NCI-H510A treated with DMSO at 0.1 percent for 48 hours (cell line): ENCODE results near the gene LYG1.
"Not testable (repeated sequence)": the region's sequence is repeated elsewhere in the genome, so short reads cannot be mapped to it uniquely, and the experiment has no call there.

ENCODE experiments used
- DNase-seq: peaks from one replicate; lab custom pipeline; 2025; lab: John Stamatoyannopoulos, UW

LYG1 gene

GRCh38 chr2:99301097-99301496, at the start of gene LYG1:
Gene LYG1 (minus strand): TSS chr2:99301197. CDS start chr2:99295670, 5,527 bp downstream.
- not testable (repeated sequence) for DNase-seq

GRCh38 chr2:99350194-99350593, 49.2 kb upstream of the LYG1 start:
- no peak for DNase-seq

DNA sequence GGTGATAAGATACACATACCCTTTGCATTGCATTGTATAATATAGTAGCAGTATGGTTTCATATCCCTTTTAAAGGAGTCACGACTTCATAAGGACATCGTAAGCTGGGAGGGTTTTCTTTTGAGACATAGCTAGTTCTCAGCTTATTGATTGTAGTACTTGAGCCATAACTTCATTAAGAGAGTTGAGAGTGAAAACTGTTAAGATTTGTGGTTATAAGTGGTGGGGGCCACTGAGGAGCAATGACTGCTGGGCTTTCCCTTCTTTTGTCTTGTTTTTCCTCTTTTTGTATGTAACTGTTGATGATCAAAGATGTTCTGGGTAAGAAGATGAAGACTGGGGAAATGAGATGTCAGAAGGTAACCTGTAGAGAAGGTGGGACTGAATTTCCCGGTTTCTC, 47.2 kb upstream of the LYG1 start:
- DNase-seq = no peak

DNA sequence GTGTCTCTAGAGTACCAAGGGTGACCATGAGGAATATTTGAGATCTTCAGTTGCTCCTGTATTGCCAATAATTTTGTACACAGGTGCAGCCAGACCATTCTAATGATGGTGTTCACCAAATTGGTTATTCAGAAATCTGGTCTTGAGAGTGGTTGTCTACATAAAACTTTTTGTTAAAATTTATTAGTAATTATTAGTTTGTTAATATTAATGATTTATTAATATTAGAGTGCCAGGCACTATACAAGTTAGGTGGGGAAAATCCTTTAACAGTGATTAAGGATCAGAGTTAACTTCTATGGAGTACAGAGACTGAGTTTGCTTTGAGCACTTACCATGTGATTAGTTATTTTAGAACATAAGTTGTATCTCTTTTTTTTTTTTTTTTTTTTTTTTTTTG, 45.2 kb upstream of the LYG1 start:
- DNase-seq = no peak

GRCh38 chr2:99345446-99345845, 44.4 kb upstream of the LYG1 start:
- DNase-seq = not testable (repeated sequence)

DNA sequence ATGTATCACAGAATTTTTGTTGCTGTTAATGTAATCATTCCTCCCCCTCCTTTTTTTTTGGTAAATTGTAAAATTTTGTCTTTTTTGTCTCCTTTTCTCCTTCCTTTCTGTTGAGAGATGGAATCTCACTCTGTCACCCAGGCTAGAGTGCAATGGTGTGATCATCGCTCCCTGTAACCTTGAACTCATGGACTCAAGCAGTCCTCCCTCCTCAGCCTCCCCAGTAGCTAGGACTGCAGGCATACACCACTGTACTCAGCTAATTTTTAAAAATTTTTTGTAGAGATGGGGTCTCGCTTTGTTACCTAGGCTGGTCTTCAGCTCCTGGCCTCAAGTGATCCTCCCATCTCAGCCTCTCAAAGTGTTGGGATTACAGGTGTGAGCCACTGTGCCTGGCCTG, 41.5 kb upstream of the LYG1 start:
- no peak for DNase-seq

GRCh38 chr2:99340669-99341236, 39.8 kb upstream of the LYG1 start:
- DNase-seq = no peak

DNA sequence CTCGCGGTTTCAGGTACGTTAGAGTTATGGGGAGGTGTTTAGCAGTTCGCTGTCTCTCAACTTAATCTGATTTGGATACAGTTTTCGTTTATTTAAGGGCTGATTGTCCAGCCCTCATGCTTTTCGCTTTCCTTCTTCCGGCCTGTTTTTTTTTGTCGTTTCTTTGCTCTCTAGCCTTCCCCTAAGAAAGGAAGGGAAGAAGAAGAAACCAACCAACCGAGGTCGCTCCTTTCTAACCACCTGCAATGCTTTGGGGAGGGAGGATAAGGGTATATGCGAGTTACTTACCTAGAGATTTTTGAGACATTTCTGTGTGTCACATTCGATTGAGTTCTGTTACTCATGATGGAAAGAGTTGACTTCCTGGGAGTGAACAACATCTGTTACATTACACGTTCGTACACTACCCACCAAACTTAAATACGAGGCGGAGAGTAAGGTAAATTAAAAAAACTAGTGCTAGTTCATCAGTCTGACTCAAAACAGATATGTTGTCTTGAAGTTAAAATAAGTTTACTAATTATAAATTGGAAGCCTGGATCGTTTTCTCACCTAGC, 37.1 kb upstream of the LYG1 start:
- DNase-seq = peak; percentile 42

GRCh38 chr2:99337113-99338028, 36.4 kb upstream of the LYG1 start, which contains the start of gene EIF5B:
Gene EIF5B (plus strand): TSS chr2:99337389. CDS start chr2:99337555, 166 bp downstream.
- peak; percentile 84 for DNase-seq

DNA sequence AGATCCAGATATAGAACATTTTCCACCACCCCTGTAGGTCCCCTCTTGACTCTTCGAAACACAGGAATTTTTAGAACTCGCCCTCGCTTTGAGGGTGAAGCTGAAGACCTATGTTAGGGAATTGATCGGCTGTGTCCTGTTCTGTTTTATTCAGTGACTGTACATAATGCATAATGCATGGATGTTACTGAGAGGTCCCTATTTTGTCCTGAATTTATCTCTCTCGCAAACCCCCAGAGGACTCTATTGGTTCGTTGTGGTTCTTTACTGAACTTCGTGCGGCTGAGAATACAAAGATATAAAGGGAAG, 35.8 kb upstream of the LYG1 start:
- peak; percentile 84 for DNase-seq

DNA sequence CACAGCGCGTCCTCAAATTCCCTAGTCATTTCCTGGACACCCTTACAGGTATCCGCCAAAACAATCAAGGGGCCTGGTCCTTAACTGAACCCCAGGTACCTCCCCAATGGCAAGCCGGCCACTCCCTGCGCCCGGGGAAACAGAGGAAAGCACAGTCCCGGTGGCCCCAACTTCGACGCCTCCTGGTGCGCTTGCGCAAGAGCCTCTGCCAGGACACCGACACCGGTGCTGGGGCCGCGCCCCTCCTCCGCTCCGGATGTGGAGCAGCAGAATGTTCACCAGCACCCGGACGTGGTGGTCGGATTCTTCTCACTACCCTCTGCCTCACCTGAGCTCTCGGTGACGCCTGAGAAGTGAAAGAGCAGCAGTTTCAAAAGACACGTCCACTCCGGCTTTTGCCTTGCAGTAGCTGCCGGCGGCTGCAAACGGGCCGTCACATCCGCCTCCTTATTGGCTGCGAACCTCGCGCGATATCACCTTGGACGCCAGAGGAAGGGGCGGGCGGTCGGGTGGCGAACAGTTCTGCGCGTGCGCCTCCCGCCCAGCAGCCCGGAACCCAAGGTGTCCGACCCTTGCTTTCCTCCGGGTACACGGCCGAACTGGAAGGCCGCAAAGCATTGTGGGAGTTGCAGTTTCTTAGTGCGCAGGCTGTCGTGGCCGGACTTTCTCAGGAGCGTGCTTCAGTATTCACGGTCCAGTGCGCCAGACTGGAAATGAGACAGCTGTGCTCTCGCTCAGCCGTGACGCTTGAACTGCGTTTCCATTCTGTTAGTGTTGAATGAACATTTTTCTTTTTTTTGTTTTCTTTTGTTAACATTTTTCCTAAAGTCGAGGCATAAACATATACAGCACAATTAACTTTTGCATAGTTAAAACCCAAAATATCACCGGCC, 35.2 kb upstream of the LYG1 start, which contains the start of gene TXNDC9:
Gene TXNDC9 (minus strand): TSS at position 423 of the 893 bp plus-strand sequence. CDS start 3,123 bp downstream, outside the sequence.
- DNase-seq = peak; percentile 98

GRCh38 chr2:99325384-99325783, 24.4 kb upstream of the LYG1 start:
- DNase-seq = no peak

GRCh38 chr2:99317873-99318200, 16.8 kb upstream of the LYG1 start:
- DNase-seq = not testable (repeated sequence)

- DNase-seq = no peak
These were observed 16.3 kb upstream of the LYG1 start for GRCh38 chr2:99317161-99317872.

- no peak for DNase-seq
These were observed 1.4 kb downstream of the LYG1 start for GRCh38 chr2:99299580-99299979.

DNA sequence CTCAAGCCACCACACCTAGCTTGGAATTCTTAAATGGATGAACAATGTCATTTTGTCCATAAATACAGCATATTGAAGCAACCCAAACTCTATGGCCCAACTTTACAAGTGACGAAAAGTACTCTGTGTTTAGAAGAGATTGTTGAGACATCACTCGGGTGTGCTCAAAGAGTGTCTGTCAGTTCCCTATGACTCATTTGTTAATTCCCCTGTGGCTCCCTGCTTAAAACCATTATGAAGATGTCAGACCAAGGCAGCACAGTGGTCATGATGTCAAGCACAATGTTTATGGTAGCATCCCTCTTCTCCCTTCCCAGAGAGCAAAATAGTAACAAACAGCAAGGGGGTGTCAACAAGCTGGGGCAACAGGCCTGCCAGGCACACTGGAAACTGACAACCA, 3.0 kb downstream of the LYG1 start:
- DNase-seq = no peak

DNA sequence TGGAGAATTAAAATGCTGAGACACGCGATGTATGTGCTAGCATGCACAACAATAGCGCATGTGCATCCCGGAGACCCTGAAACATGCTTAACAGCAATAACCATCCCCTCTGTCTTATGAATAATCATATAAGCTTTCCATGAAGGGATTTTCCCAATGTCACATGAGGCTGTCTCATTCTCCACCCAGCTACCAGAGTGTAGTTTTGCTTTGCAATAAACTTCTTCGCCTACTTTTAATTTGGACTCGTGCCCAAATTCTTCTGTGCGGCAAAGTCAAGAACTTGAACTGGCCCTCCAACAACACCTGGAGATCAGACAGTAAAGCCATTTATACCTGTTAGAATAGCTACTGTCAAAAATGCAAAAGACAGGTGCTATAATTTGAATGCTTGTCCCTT, 15.5 kb downstream of the LYG1 start:
- DNase-seq = no peak

GRCh38 chr2:99279969-99280695, 20.9 kb downstream of the LYG1 start:
- no peak for DNase-seq

DNA sequence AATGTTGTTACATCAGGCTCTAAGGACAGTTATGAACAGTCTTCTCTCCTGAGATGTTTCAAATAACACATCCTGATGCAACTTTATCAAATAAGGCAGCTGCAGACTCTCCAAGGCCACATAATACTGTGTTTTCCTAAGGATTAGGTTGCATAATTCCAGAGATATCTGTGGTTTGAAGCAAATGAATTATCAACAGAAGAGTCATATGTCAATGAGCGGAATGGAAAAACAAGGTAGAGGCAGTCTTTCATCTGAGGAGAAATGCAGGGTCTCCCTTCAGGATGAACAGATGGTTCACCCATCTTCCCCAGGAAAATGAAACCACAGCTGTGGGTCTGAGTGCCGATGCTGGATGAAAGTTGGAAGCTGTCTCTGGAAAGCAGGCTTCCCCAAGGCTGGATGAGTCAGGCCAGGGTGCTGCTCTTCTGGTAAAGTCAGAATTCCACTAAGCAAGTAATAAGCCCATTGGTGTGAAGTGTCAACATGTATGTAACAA, 22.2 kb downstream of the LYG1 start:
- no peak for DNase-seq

DNA sequence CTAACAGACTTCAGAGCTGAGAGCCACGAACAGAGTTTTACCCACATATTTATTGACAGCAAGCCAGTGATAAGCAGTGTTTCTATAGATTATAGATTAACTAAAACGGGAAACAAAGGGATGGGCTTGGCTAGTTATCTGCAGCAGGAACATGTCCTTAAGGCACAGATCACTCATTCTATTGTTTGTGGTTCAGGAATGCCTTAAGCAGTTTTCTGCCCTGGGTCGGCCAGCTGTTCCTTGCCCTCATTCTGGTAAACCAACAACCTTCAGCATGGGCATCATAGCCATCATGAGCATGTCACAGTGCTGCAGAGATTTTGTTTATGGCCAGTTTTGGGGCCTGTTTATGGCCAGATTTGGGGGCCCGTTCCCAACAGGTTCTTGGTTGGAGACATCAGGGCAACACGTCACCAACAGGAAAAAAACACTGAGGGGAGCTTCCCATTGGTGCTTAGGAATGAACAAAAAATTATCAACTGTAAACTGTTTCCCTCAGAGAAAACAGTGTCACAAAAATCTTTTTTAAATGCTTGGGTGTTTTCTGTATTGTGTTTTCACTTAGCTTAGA, 22.7 kb downstream of the LYG1 start:
- DNase-seq = not testable (repeated sequence)
